Neuronal stem cell (in vitro differentiated cells): ENCODE data around the gene C21orf58. TPM values are rescaled to one million over a fixed set of nuclear protein-coding genes. Genes with fewer than 3 reads are reported as not detected.
A peak's percentile ranks its signal among the peaks of the same experiment; 100 is the strongest.
"Not testable (repeated sequence)": the region's sequence is repeated elsewhere in the genome, so short reads cannot be mapped to it uniquely, and the experiment has no call there.

Experiments
- DNase-seq: peaks from one replicate; pipeline ENCODE4 v3.0.0-alpha.2; 2013; ENCODE audit warnings: low spot score
- H2AFZ ChIP-seq: one replicate; pipeline ENCODE4 v1.6.1; 2013; ENCODE audit warnings: mild to moderate bottlenecking, low read length, inconsistent platforms
- H2AK5ac ChIP-seq: 2 replicates; pipeline ENCODE4 v1.6.1; 2013; ENCODE audit warnings: low read depth, mild to moderate bottlenecking, inconsistent platforms, low read length, moderate library complexity, mixed read lengths
- H2BK120ac ChIP-seq: 2 replicates; pipeline ENCODE4 v1.6.1; 2013; ENCODE audit warnings: low read depth, mild to moderate bottlenecking, inconsistent platforms, low read length, moderate library complexity, mixed read lengths
- H2BK12ac ChIP-seq: one replicate; pipeline ENCODE4 v1.6.1; 2013; ENCODE audit warnings: low read length, inconsistent platforms
- H2BK15ac ChIP-seq: 2 replicates; pipeline ENCODE4 v1.6.1; 2013; ENCODE audit warnings: mild to moderate bottlenecking, low read length, inconsistent platforms, mixed read lengths
- H2BK5ac ChIP-seq: one replicate; pipeline ENCODE4 v1.6.1; 2013; ENCODE audit warnings: inconsistent platforms, mild to moderate bottlenecking, low read length, moderate library complexity
- H3K14ac ChIP-seq: one replicate; pipeline ENCODE4 v1.6.1; 2013; ENCODE audit warnings: low read length, inconsistent platforms
- H3K18ac ChIP-seq: 2 replicates; pipeline ENCODE4 v1.6.1; 2013; ENCODE audit warnings: low read length, inconsistent platforms
- H3K23ac ChIP-seq: 2 replicates; pipeline ENCODE4 v1.6.1; 2013; ENCODE audit warnings: low read depth, mild to moderate bottlenecking, mixed read lengths, low read length, inconsistent platforms; ENCODE audit not compliant: poor library complexity
- H3K27ac ChIP-seq: replicated peaks from 3 replicates; pipeline ENCODE4 v1.5.1; 2013; ENCODE audit warnings: low read length, inconsistent platforms
- H3K27me3 ChIP-seq, 3 experiments: 2 replicates each; pipeline ENCODE4 v1.6.1; 2013; ENCODE audit warnings: low read length in 3 of 3, mild to moderate bottlenecking in 2 of 3, inconsistent platforms in 1 of 3, low read depth in 1 of 3, mixed read lengths in 1 of 3, moderate library complexity in 1 of 3; ENCODE audit not compliant: control insufficient read depth in 3 of 3, insufficient read depth in 3 of 3
- H3K36me3 ChIP-seq, 2 donors: replicated peaks in 1 of 2; 2 replicates each; pipeline ENCODE4 v1.6.1; 2013; ENCODE audit warnings: low read length in 2 of 2; ENCODE audit not compliant: control insufficient read depth in 2 of 2, insufficient read depth in 2 of 2
- H3K4ac ChIP-seq: 2 replicates; pipeline ENCODE4 v1.6.1; 2013; ENCODE audit warnings: inconsistent platforms, mild to moderate bottlenecking, low read length, moderate library complexity
- H3K4me1 ChIP-seq, 2 donors: 1 replicate in 1 of 2; 2 replicates in 1 of 2; pipeline ENCODE4 v1.6.1; 2013; ENCODE audit warnings: low read length in 2 of 2, low read depth in 1 of 2; ENCODE audit not compliant: control insufficient read depth in 2 of 2, insufficient read depth in 1 of 2
- H3K4me2 ChIP-seq: one replicate; pipeline ENCODE4 v1.6.1; 2013; ENCODE audit warnings: mild to moderate bottlenecking, low read length, inconsistent platforms; ENCODE audit not compliant: insufficient read depth, poor library complexity, severe bottlenecking
- H3K4me3 ChIP-seq, 2 donors: 2 replicates each; pipeline ENCODE4 v1.5.1; 2013; ENCODE audit warnings: low read length in 2 of 2, mild to moderate bottlenecking in 2 of 2, inconsistent platforms in 1 of 2, moderate library complexity in 1 of 2
- H3K79me1 ChIP-seq: one replicate; pipeline ENCODE4 v1.6.1; 2013; ENCODE audit warnings: low read depth, mild to moderate bottlenecking, inconsistent platforms, low read length, moderate library complexity
- H3K9ac ChIP-seq: one replicate; pipeline ENCODE4 v1.6.1; 2013; ENCODE audit warnings: mild to moderate bottlenecking, low read depth, low read length, inconsistent platforms; ENCODE audit not compliant: poor library complexity
- H3K9me3 ChIP-seq, 2 donors: replicated peaks in 1 of 2; 2 replicates each; pipeline versions ENCODE3 to v1.6.1; 2013; ENCODE audit warnings: low read length in 2 of 2, mild to moderate bottlenecking in 2 of 2, inconsistent platforms in 1 of 2, low read depth in 1 of 2, mixed read lengths in 1 of 2, moderate library complexity in 1 of 2; ENCODE audit not compliant: control insufficient read depth in 2 of 2, insufficient read depth in 1 of 2
- H4K8ac ChIP-seq: one replicate; pipeline ENCODE4 v1.6.1; 2013; ENCODE audit warnings: low read depth, mild to moderate bottlenecking, inconsistent platforms, low read length, moderate library complexity
- H4K91ac ChIP-seq: one replicate; pipeline ENCODE4 v1.6.1; 2013; ENCODE audit warnings: low read length, low read depth, mild to moderate bottlenecking, inconsistent platforms; ENCODE audit not compliant: poor library complexity
- whole genome bisulfite sequencing, 2 donors: extraction: QIAGEN DNeasy Blood & Tissue Kit; methylation state at CpG; one replicate each; pipeline ENCODE4 v1.1.7; 2013; ENCODE audit warnings: missing lambda C conversion rate in 2 of 2, mixed read lengths in 1 of 2; ENCODE audit not compliant: insufficient read length in 2 of 2, insufficient replicate concordance in 1 of 2; ENCODE audit errors: extremely low coverage in 2 of 2; 5-methylcytosine and 5-hydroxymethylcytosine counted together
- polyA plus RNA-seq, 2 experiments: library from polyadenylated mRNA; stranded (reverse); fragments of 200-250 nt; gene quantifications; one replicate each; pipeline ENCODE4 v1.2.3, GENCODE V29; 2013

Gene C21orf58
- polyA plus RNA-seq (2013, experiment 1 of 2), result 29.5 TPM
- polyA plus RNA-seq (2013, experiment 2 of 2), result 29.2 TPM

GRCh38 chr21:46323710-46324389, at the start of gene C21orf58, which contains the start of gene PCNT:
Gene C21orf58, minus strand, starts transcription at chr21:46323870. Its CDS starts 1,132 bp downstream, at chr21:46322738.
Gene PCNT, plus strand, starts transcription at chr21:46324156. Its CDS starts 73 bp downstream, at chr21:46324229.
- Histone ChIP-seq H2BK12ac (peak within 1 kb of the TSS; percentile 24), H3K4ac (peak within 1 kb of the TSS; percentile 91), H2BK15ac (no peak within 1 kb of the TSS), H4K8ac (no peak within 1 kb of the TSS), H2AFZ (peak within 1 kb of the TSS; percentile 94), H3K4me2 (peak within 1 kb of the TSS; percentile 88), H2AK5ac (peak within 1 kb of the TSS; percentile 98), H2BK5ac (peak within 1 kb of the TSS; percentile 93), H4K91ac (no peak within 1 kb of the TSS), H3K4me3 (peak within 1 kb of the TSS; percentile 97 to 99), H3K4me1 (peaks cover 16 to 20% of the 10 kb centered on the region in 2 donors), H3K9ac (peak within 1 kb of the TSS; percentile 98), H3K79me1 (peaks cover 11% of the 10 kb centered on the region), H3K36me3 (peaks cover 17 to 65% of the 10 kb centered on the region in 2 donors), H3K27ac (peak within 1 kb of the TSS; percentile 97), H2BK120ac (peak within 1 kb of the TSS; percentile 88), H3K23ac (peak within 1 kb of the TSS; percentile 98), H3K9me3 (no peaks in the 10 kb centered on the region), H3K14ac (peak within 1 kb of the TSS; percentile 83), H3K18ac (peak within 1 kb of the TSS; percentile 98), H3K27me3 (no peaks in the 10 kb centered on the region)
- DNase-seq, result peak; percentile 95
- no CpG with 5 or more reads among the region's 76 CpGs for WGBS, 2 donors

- Histone ChIP-seq H3K79me1 (peaks cover 15% of the 10 kb centered on the region), H3K36me3 (peaks cover 16 to 60% of the 10 kb centered on the region in 2 donors)
- H3K4me1 ChIP-seq, DNase-seq, H2BK15ac ChIP-seq, H3K23ac ChIP-seq, H2BK120ac ChIP-seq, H3K14ac ChIP-seq, H3K18ac ChIP-seq, H4K91ac ChIP-seq, H3K9me3 ChIP-seq, H4K8ac ChIP-seq, H2AFZ ChIP-seq, H3K4me2 ChIP-seq, H2AK5ac ChIP-seq, H2BK5ac ChIP-seq, H3K4ac ChIP-seq, H3K27ac ChIP-seq, H3K4me3 ChIP-seq, H3K9ac ChIP-seq, H3K27me3 ChIP-seq, H2BK12ac ChIP-seq: not testable (repeated sequence)
- WGBS, 2 donors, result no CpG with 5 or more reads among the region's 10 CpGs
These were observed 49.3 kb upstream of the C21orf58 start for GRCh38 chr21:46372947-46373346.

- Histone ChIP-seq H3K79me1 (peaks cover 12% of the 10 kb centered on the region), H2BK15ac (no peak overlapping the region), H2BK12ac (peak overlapping the region; percentile 47), H3K14ac (no peak overlapping the region), H3K4ac (peak overlapping the region; percentile 76), H3K4me2 (no peak overlapping the region), H2BK120ac (no peak overlapping the region), H3K18ac (no peak overlapping the region), H3K36me3 (peaks cover 19 to 64% of the 10 kb centered on the region in 2 donors), H4K8ac (peak overlapping the region; percentile 6), H2AK5ac (no peak overlapping the region), H4K91ac (peak overlapping the region; percentile 0), H3K27me3 (no peaks in the 10 kb centered on the region), H3K9ac (peak overlapping the region; percentile 79), H3K9me3 (peaks cover 0 to 7% of the 10 kb centered on the region in 2 donors), H3K4me1 (peaks cover 0 to 4% of the 10 kb centered on the region in 2 donors), H2AFZ (no peak overlapping the region), H3K23ac (peak overlapping the region; percentile 47), H3K4me3 (peak overlapping the region in 1 of 2 donors; percentile 70), H3K27ac (no peak overlapping the region), H2BK5ac (no peak overlapping the region)
- no peak for DNase-seq
- WGBS, 2 donors, result no CpG with 5 or more reads among the region's 7 CpGs
These were observed 48.4 kb upstream of the C21orf58 start for GRCh38 chr21:46372014-46372485.
